Activated naive CD4-positive, alpha-beta T cell treated with anti-CD3 and anti-CD28 coated beads for 36 hours (primary cell): ENCODE results near the gene APOBEC3C. TPM values are rescaled to one million over a fixed set of nuclear protein-coding genes. Genes with fewer than 3 reads are reported as not detected.
"Not testable (repeated sequence)": the region's sequence is repeated elsewhere in the genome, so short reads cannot be mapped to it uniquely, and the experiment has no call there.

Experiments
- CTCF ChIA-PET: fragments of 350-600 bp; sonication (Branson Sonifier 250); formaldehyde crosslinking; loops from one replicate; lab custom pipeline; 2021; ENCODE audit warnings: antibody characterized with exemption; lab: Charles Lee
- DNase-seq: peaks from one replicate; pipeline ENCODE4 v3.0.0-alpha.2; 2020
- H3K27ac Mint-ChIP-seq: one replicate; pipeline ENCODE4 v1.8.0; 2021; ENCODE audit warnings: mild to moderate bottlenecking, mixed read lengths
- H3K27me3 Mint-ChIP-seq: one replicate; pipeline ENCODE4 v1.8.0; 2021; ENCODE audit warnings: low read depth, mixed read lengths
- H3K36me3 Mint-ChIP-seq: one replicate; pipeline ENCODE4 v1.8.0; 2021; ENCODE audit warnings: low read depth, mixed read lengths
- H3K4me1 Mint-ChIP-seq: one replicate; pipeline ENCODE4 v1.8.0; 2021; ENCODE audit warnings: low read depth, mixed read lengths
- H3K4me3 Mint-ChIP-seq: one replicate; pipeline ENCODE4 v1.8.0; 2021; ENCODE audit warnings: mild to moderate bottlenecking, moderate library complexity, mixed read lengths
- H3K9me3 Mint-ChIP-seq: one replicate; pipeline ENCODE4 v1.8.0; 2021; ENCODE audit warnings: mixed read lengths
- intact Hi-C: fragments of 100-400 bp; cut with micrococcal nuclease; formaldehyde crosslinking; loops from one replicate; pipeline ENCODE4 v1.15.1; 2023
- total RNA-seq, 2 experiments: library from RNA; stranded (reverse); gene quantifications; one replicate each; pipeline ENCODE4 v1.2.3, GENCODE V29; 2021

Gene APOBEC3C
- total RNA-seq, 2 experiments from 2014 or later = 71.5 to 74.1 TPM

GRCh38 chr22:39049486-39049885, 35.4 kb downstream of the APOBEC3C start:
- H3K27me3 Mint-ChIP-seq, DNase-seq, intact Hi-C loops, H3K4me3 Mint-ChIP-seq, CTCF ChIA-PET, H3K9me3 Mint-ChIP-seq, H3K27ac Mint-ChIP-seq, H3K4me1 Mint-ChIP-seq, H3K36me3 Mint-ChIP-seq: not testable (repeated sequence)

DNA sequence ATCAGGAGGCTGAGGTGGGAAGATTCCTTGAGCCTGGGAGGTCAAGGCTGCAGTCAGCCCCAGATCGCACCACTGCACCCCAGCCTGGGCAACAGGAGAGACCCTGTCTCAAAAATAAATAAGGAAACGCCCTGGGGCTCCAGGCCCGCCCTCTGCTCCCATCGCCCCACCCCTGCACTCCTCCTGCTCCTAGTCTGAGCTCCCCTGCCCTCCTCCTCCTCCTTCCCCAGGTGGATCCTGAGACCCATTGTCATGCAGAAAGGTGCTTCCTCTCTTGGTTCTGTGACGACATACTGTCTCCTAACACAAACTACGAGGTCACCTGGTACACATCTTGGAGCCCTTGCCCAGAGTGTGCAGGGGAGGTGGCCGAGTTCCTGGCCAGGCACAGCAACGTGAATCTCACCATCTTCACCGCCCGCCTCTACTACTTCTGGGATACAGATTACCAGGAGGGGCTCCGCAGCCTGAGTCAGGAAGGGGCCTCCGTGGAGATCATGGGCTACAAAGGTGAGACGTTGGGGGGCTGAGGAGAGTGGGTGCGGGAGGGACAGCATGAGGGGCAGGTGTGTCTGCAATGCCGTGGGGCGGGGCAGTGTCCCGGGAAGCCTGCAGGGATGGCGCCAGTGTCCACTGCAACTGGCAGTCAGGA, 37.9 kb downstream of the APOBEC3C start:
- H3K36me3 Mint-ChIP-seq, H3K4me3 Mint-ChIP-seq, H3K4me1 Mint-ChIP-seq, H3K27me3 Mint-ChIP-seq, H3K27ac Mint-ChIP-seq, H3K9me3 Mint-ChIP-seq, intact Hi-C loops, DNase-seq, CTCF ChIA-PET: not testable (repeated sequence)

DNA sequence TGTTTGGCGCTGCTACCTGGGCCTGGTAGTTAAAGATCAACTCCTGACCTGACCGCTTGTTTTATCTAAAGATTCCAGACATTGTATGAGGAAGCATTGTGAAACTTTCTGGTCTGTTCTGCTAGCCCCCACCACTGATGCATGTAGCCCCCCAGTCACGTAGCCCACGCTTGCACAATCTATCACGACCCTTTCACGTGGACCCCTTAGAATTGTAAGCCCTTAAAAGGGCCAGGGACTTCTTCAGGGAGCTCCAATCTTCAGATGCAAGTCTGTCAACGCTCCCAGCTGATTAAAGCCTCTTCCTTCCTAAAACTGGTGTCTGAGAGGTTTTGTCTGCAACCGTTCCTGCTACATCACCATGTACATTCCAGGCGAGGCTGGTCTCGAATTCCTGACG, 41.6 kb downstream of the APOBEC3C start:
- intact Hi-C loops = no loop called here
- DNase-seq = no peak
- Mint-ChIP-seq H3K9me3 (no peaks in the 10 kb centered on the region), H3K4me1 (no peaks in the 10 kb centered on the region), H3K36me3 (no peaks in the 10 kb centered on the region), H3K27ac (no peak overlapping the region), H3K27me3 (no peaks in the 10 kb centered on the region), H3K4me3 (no peak overlapping the region)
- CTCF ChIA-PET = interaction anchor here (0.6 kb wide), 1 partner anchor 166 kb away, joined by 6 read pairs; no protein-coding TSS in a partner anchor

DNA sequence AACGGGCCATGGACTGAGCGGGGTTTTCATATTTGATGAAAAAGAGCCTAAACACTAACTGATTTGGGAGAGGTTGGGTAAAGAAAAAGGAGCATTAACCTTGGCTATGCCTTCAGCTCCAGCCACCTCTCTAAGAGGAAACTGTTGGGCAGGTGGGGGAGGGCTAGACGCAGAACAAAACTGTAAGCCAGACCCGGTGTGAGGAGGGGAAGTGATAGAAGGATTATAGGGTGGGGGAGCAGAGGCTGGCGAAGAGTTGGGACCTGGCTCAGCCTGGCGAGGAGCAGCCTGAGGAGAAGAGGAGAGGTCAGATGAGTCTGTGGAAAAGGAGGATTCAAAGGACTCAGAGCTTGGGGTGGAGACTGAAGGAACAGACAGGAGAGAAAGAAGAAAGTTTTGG, 47.2 kb downstream of the APOBEC3C start:
- intact Hi-C loops, CTCF ChIA-PET, DNase-seq, H3K27me3 Mint-ChIP-seq, H3K4me1 Mint-ChIP-seq, H3K36me3 Mint-ChIP-seq, H3K9me3 Mint-ChIP-seq, H3K27ac Mint-ChIP-seq, H3K4me3 Mint-ChIP-seq: not testable (repeated sequence)

DNA sequence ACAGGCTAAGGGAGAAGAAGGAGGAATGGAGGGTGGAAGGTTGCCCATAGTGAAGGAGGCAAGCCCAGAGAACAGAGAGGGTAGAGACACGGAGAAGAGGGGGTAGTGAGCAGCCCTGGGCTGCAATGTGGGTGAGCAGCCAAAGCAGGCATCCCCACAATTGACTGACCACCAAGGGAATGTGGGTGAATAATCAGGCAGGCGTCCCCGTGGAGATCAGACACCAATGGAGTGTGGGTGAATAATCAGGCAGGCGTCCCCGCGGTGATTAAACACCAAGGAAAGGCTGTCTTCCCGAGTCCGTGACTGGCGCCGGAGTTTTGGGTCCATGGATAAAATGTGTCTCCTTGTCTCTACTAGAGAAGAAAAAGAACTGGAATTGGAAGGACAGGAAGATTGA, 47.9 kb downstream of the APOBEC3C start:
- H3K4me3 Mint-ChIP-seq, H3K4me1 Mint-ChIP-seq, CTCF ChIA-PET, intact Hi-C loops, H3K36me3 Mint-ChIP-seq, H3K27ac Mint-ChIP-seq, H3K9me3 Mint-ChIP-seq, DNase-seq, H3K27me3 Mint-ChIP-seq: not testable (repeated sequence)

DNA sequence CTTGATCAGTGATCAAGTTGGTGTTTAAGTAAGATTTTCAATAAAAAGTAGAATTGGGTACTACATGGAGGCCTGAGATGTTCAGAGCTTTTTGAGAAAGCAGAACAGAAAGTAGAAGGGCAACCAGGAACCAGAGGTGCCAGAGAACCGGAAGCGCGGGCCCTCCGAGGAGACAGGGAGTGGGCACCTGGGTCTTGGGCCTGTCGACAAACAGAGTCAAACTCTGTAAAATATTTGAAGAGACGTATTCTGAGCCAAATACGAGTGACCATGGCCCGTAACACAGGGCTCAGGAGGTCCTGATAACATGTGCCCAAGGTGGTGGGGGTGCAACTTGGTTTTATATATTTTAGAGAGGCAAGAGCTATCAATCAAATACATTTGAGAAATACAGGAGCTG, 49.8 kb downstream of the APOBEC3C start:
- H3K9me3 Mint-ChIP-seq, DNase-seq, H3K4me3 Mint-ChIP-seq, H3K4me1 Mint-ChIP-seq, intact Hi-C loops, H3K36me3 Mint-ChIP-seq, H3K27me3 Mint-ChIP-seq, H3K27ac Mint-ChIP-seq: not testable (repeated sequence)
- CTCF ChIA-PET = interaction anchor here (1.1 kb wide), 1 partner anchor 60 kb away, joined by 3 read pairs; no protein-coding TSS in a partner anchor

DNA sequence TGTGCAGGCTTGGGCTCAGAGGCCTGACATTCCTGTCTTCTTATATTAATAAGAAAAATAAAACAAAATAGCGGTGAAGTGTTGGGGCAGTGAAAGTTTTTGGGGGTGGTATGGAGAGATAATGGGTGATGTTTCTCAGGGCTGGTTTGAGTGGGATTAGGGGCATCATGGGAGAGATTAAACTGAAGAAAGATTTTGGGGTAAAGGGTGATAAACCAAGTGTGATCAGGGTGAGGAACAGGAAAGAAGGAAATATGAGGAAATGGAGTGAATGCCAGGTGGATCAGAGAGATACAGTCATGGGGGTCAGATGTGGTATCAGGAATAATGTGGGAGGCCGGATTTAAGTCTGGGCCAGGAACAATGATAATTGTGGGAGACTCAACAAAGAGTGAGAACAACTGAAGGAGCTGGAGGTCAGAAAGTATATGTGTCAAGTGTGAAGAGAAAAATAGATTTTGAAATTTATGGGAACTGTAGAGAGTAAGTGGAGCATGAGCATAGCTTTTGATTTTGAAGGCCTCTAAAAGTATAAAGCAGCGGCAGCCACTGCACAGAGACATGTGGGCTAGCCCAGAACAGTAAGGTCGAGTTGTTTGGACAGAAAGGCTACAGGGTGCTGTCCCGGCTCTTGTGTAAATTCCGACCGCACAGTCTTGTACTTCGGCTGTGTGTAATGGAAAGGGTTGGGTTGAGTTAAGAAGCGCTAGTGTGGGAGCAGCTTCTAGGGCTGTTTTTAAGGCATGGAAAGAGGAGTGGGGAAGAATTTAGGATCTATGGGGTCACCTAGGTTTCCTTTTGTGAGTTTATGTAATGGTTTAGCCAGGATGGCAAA, 52.6 kb downstream of the APOBEC3C start:
- intact Hi-C loops = not testable (repeated sequence)

DNA sequence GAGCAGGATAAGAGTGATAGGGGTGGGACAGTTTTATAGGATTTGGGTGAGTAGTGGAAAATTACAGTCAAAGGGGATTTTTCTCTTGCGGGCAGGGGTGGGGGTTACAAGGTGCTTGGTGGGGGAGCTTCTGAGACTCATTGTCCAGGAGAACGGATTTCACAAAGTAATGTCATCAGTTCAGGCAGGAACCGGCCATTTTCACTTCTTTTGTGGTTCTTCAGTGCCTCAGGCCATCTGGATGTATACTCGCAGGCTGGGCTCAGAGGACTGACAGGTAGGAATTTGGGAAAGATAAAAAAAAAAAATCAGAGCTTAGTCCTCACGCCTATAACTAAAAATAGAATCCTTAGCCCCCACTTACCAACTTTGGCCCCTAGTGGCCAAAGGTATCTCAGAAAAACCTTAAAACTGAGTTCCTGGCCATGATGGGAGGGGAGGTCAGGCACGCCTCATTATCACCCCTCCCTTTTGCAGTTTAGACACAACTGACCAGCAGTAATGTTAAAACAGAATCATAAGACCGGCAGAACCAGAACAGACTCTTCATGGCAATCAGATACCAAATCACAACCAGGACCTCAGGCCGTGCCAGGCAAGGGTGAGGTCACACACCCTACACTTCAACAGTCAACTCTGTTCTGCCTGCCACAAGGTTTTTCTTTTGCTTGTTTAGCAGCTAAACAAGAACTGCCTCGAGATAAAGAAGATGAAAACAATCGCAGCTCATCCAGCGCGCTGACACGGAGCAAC, 54.2 kb downstream of the APOBEC3C start:
- Mint-ChIP-seq H3K4me1 (peaks cover 3% of the 10 kb centered on the region), H3K4me3 (no peak overlapping the region), H3K36me3 (no peaks in the 10 kb centered on the region), H3K27me3 (no peaks in the 10 kb centered on the region), H3K9me3 (no peaks in the 10 kb centered on the region), H3K27ac (no peak overlapping the region)
- CTCF ChIA-PET = interaction anchor here (0.6 kb wide), 1 partner anchor 184 kb away, joined by 3 read pairs; no protein-coding TSS in a partner anchor
- intact Hi-C loops = no loop called here
- DNase-seq = no peak

More for the DNA sequence above, 52.6 kb downstream of the APOBEC3C start:
- H3K4me3 Mint-ChIP-seq, H3K9me3 Mint-ChIP-seq, H3K27me3 Mint-ChIP-seq, H3K4me1 Mint-ChIP-seq, CTCF ChIA-PET, H3K27ac Mint-ChIP-seq, H3K36me3 Mint-ChIP-seq, DNase-seq: not testable (repeated sequence)

Other genes starting within 250 kb of the APOBEC3C start
- gene DNAL4, start 220.1 kb upstream of the APOBEC3C start, total RNA-seq = 1 to 10 TPM; 5.9 to 8.0 TPM
- 1 to 10 TPM; 1.4 to 1.5 TPM for gene NPTXR, start 170.2 kb upstream of the APOBEC3C start, total RNA-seq
- 10 to 100 TPM; 91.4 to 93.5 TPM for gene CBX6, start 142.0 kb upstream of the APOBEC3C start, total RNA-seq
- not detected for gene APOBEC3A, start 56.6 kb upstream of the APOBEC3C start, total RNA-seq
- gene APOBEC3B, start 31.9 kb upstream of the APOBEC3C start, total RNA-seq = 1 to 10 TPM; 5.5 to 6.0 TPM
- gene APOBEC3D, start 6.9 kb downstream of the APOBEC3C start, total RNA-seq = 10 to 100 TPM; 18.8 to 19.5 TPM
- 10 to 100 TPM; 12.3 to 12.4 TPM for gene APOBEC3F, start 26.6 kb downstream of the APOBEC3C start, total RNA-seq
- 10 to 100 TPM; 23.1 to 24.1 TPM for gene APOBEC3G, start 63.0 kb downstream of the APOBEC3C start, total RNA-seq
- gene APOBEC3H, start 83.0 kb downstream of the APOBEC3C start, total RNA-seq = 10 to 100 TPM; 11.9 to 13.2 TPM
- gene CBX7, start 138.4 kb downstream of the APOBEC3C start, total RNA-seq = 10 to 100 TPM; 20.8 to 24.1 TPM
- 1 to 10 TPM; 3.8 to 3.9 TPM for gene PDGFB, start 230.7 kb downstream of the APOBEC3C start, total RNA-seq